Activated CD4-positive, alpha-beta T cell treated with anti-CD3 and anti-CD28 coated beads, Interleukin-2, amount 50 U/mL, for 1 hour (primary cell): Measurements from ENCODE around the gene MZT1.
"Not testable (repeated sequence)": the region's sequence is repeated elsewhere in the genome, so short reads cannot be mapped to it uniquely, and the experiment has no call there.

Experiments
- DNase-seq: peaks from one replicate; pipeline ENCODE4 v3.0.0-alpha.2; 2020

MZT1 gene, protein sequence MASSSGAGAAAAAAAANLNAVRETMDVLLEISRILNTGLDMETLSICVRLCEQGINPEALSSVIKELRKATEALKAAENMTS

DNA sequence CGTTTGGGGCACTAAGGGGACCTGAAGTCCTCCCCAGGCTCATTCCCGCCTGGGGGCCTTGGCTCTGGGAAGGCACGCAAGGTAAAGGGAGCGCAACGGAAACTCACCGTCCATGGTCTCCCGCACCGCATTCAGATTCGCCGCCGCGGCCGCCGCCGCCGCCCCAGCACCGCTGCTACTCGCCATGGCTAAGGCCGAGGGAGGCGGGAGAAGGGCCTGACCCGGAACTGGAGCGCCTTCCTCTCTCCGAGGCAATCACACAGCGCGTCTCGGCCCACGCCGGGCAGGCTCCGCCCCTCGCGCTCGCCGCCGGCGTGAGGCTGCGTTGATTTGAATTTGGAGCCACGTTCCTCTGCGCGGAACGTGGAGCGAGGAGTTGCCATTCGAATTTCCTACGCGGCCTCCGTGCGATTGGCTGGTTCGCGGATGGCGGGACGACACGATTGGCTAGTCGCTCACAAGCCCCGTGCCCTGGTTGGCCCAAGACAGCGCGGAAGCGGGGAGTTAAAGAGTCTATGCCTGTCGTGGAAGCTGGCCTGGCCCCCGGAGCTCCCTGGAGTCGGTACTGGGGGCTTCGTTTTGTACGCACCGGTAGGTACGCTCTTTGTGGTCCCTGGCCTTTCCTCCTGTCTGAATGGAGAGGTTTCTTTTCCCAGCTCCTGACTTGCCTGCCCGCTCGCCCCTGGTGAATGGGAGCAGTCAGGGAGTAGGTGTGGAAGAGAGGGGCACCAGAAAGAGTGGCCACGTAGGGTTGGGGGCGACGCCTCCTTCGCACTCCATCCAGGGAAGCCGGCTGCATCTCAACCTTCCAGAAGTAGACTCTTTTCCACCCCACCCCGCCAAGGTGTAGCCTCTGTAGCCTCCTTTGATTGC lies at the start of gene MZT1, which contains the start of gene BORA:
Gene MZT1, minus strand, starts transcription at position 213 of the 873 bp plus-strand sequence. Its CDS starts 27 bp downstream, at position 186.
Gene BORA, plus strand, starts transcription at position 507 of the 873 bp plus-strand sequence. CDS start 1,018 bp downstream, outside the sequence.
- DNase-seq: peak; percentile 93

DNA sequence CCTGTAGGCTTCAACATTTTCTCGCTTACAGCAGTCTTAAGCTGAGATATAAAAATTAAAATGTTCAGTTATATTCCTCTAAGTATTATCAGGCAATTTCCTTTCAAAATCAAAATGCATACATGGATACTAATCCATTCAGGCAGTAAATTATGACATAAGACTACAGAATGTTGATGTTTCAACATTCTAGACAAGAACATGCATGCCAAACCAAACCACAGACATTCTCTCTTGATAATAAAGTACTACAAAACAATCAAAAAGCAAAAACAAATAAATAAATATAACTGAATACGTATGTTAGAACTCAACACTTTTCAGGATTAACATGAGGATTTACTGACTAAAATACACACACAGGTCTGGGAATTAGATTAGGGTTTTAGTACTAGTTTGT lies 46.6 kb upstream of the MZT1 start:
- no peak for DNase-seq

DNA sequence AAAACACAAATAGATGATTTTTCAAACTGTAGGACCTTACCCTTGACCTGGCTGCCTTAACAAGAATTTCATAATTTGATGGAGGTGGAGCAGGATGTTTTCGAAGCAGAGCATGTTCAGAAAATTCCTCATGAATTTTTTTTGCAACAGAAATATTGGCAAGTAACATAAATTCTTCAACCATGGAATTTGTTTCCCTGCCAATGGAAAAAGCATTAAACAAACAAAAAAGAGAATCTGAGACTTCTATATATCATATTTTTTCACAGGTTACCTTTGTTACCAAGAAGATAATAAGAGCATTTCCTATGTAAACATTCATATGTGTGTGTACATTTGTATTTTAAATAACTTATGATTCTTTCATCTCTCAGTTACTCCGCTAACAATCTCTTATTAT lies 36.0 kb upstream of the MZT1 start:
- DNase-seq: no peak

DNA sequence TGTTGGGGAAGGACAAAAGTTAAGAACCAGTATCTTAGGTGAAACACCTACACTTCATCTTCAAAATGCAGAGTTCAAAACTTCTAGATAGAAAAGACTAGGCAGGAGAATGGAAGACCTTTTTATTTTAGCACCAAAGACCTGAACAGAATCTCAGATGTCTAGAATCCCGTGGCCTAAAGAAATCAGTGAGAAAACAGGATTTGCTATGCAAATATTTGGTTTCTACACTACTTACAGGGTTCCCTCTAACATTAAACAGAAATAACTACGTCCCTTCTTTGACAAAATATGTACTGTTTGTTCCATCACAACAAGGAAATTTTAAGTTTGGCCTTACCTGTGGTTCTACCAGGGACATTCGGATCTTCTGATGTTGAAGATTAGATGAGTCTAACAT lies 32.8 kb upstream of the MZT1 start:
- DNase-seq: no peak

DNA sequence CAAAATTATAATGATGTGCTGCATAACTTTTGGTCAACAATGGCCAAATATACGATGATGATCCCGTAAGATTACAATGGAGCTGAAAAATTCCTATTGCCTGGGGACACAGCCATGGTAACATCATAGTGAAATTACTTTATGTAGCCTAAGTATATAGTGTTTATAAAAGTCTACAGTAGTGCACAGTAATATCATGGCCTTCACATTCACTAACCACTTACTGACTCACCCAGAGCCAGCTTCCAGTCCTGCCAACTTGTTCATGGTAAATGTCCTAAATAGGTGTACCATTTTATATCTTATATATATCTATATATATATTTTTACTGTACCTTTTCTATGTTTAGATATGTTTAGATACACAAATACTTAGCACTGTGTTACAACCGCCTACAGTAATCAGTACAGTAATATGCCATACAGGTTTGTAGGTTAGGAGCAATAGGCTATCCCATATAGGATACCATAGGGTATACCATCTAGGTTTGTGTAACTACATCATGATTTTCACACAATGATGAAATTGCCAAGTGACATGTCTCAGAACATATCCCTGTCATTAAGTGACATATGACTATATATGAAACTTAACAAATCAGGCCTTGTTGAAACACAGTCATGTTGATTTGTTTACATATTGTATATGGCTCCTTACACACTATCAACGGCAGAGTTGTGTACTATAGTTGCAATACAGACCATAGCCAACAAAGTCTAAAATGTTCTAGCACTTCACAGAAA lies 30.5 kb upstream of the MZT1 start:
- DNase-seq: no peak

DNA sequence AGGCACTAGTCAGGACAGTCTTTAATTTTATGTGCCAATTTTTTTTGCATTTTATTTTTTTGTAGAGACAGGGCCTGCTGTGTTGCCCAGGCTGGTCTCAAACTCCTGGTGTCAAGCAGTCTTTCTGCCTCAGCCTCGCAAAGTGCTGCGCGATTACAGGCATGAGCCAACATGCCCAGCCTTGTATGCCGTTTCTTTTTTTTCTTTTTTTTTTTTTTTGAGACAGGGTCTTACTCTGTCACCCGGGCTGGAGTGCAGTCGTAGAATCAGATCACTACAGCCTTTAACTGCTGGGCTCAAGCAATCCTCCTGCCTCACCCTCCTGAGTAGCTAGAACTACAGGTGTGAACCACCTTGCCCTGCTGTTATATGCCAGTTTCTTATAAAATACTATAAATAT lies 26.7 kb upstream of the MZT1 start:
- no peak for DNase-seq

DNA sequence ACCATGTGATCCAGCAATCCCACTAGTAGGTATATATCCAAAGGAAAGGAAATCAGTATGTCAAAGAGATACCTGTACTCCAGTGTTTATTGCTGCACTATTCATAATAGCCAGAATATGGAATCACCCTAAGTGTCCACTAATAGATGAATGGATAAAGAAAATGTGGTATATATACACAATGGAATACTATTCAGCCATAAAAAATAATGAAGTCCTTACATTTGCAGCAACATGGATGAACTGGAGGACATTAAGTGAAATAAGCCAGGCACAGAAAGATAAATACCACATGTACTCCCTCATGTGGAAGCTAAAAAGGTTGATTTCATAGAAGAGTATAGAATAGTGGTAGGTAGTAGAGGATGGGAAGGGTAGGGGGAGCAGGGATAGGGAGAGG lies 23.8 kb upstream of the MZT1 start:
- no peak for DNase-seq

DNA sequence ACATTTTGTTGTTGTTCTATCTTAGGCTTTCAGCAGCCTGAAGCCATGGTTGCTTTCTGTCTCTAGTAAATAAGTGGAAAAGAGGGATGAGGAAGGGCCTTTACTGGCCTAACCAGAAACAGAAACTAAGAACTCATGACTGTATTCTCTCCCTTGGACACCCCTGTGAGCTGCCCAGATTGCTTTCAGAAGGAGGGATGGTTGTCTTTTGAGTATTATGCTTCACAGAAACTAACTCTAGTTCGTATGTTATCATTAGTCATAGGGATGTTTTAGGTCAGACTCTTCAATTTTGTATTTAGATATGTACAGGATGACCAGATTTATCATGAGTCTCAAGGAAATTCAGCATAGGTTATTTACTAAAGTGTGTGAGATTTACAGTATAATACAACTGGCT lies 17.8 kb upstream of the MZT1 start:
- no peak for DNase-seq

DNA sequence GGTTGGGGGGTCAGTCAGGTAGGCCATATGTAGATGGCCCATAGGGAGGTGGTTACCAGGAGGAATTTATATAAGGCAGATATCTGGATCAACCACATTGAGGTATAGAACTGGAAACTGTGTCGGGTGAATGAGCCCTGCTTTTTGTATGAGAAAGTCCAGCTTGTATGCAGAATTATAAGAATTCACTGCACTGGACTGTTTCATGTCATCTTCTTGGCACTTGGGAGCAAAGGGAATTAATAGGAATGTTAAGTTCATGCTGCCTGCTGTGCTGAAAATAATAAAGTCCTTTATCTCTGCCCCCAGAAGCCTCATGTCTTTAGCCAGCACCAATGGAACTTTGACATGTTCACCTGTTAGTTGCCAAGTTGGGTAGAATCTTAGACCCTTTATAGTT lies 12.6 kb upstream of the MZT1 start:
- DNase-seq: no peak

DNA sequence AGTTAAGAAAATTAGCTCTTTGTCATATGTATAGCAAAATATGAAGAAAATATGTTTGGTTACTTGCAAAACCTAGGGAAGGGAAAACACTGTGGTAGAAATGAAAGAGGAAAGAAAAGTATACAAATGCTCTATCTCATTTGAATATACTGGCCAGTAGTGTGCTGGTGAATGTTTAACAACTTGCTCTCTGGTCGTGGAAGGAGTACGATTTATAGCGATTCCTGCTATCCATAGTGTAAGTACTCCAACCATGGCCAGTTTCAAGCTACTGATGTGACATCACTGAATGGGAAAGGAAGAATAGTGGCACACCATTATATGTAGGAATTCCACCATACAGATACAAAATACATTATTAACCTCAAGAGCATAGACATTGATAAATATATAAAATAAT lies 9.6 kb upstream of the MZT1 start:
- DNase-seq: no peak

DNA sequence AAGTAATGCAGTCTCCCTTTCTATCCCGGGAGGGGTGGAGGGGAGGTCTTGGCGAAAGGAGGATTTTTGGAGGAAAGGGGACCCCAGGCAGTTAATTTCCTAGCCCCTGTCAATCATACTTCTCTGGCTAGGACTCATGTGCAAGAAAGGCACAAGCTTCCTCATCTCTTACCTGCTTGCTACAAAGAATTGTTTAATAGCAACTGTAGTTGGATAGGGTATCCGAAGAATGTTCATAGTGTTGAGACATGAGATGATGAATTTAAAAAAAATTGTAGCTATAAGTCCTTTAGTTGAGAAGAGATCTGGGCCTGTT lies 819 bp upstream of the MZT1 start:
- no peak for DNase-seq

DNA sequence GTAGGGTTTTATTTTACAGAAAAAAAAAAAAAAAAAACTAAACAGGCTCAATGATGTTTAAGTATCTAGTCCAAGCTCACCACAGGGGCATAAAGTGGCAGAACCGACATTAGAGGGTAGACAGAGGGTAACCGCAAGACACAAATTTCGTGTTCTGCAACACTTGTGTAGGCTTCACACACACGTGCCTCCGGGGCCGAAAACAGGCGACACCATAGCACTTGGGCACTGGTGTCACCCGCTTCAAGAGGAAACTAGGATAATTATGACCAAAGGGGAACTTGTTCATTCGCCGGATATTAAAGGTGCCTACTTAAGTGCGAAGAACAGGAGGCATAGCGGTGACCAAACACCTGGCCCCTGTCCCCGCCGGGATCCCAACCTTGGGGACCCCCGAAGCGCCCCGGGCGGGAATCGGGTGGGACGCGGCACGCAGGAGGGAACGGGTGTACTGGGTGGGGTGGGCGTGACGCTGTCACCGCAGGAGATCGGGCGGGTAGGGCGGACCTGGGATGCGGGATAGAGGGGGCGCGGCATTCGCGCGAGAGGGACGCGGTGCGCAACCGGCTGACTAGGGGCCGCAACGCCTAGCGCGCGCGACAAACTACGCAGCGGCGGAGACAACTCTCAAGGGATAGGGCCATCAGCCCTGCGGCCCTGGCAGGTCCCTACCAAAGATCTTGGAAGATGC lies 558 bp downstream of the MZT1 start:
- peak; percentile 19 for DNase-seq

DNA sequence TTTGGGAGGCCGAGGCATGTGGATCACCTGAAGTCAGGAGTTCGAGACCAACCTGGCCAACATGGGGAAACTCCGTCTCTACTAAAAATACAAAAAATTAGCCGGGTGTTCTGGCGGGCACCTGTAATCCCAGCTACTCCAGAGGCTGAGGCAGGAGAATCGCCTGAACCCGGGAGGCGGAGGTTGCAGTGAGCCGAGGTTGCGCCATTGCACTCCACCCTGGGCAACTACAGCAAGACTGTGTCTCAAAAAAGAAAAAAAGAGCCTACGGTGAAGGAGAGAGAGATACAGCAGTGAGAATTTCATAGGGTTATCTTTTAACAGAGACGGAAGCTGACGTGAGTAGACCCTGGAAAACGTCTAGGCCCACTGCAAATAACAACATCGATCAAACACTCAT lies 1.2 kb downstream of the MZT1 start:
- DNase-seq: not testable (repeated sequence)

DNA sequence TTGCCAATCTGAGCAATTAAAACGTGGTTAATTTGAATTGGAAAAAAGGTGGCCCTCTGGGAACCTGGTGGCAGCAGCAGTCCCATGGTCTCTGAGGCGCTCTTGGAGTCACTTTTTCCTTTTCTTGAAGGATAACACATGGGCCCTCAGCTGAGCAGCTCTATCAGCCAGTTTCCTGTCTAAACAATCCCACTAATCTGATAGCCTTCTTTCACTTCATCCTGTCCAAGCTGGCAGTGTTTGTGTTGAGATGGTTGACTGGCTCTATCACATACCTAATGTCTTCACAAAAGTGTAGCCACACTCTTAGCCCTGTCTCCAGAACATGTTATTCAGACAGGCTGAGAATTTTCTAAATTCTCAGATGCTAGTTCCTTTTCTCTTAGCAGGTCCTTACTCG lies 10.7 kb downstream of the MZT1 start:
- no peak for DNase-seq

DNA sequence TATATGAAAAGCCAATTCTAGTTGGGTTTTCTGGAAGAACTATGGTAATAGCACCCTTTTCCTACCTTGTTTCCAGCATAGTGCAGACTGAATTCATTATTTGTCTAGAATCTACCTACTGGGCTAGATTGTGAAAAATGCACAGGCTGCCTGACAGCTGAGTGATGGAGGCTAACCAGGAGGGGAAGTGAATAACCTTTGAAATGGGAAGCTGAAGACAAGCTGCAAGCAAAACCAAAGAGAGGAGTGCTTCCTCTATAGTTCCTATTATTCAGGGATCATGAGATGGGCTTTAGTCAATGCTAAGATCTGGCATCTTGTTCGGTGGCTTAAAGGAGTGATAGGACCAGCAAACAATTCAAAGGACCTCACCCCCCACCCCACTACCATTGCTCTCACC lies 26.9 kb downstream of the MZT1 start:
- no peak for DNase-seq

DNA sequence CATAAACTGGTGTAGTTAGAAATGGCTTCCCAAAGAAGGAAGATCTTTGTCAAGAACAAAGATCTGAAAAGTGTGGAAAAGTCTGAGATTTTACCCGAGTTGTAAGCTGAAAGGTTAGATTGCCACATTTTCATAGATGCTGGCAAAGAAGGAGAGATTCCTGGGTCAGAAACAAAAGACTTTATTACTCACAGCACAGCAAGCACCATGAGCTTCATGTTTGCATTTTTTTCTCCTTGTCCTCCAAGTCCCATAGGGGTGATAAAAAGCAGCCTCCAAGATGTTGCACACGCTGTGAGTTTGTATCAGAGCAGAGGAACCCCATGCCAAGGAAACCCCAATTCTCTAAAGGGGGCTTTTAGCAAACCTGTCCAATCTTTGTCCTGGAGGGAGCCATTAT lies 29.3 kb downstream of the MZT1 start:
- no peak for DNase-seq

DNA sequence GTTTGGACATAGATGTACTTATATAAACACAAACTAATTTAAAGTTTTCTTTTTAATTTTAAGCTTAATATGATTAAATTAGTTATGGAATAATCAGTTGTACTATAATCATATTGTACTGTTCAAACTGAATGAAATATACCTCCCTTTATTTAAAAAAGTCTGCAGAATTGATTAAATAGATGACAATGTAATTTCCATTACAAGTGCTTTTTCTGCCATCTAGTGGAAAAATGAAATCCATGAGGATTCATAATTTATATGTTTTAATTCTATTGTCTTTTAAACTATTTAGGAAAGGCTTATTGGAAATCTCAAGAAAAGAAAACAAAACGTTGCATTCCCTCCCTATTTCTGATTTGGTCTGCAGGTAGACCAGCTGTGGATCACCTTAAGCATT lies 30.9 kb downstream of the MZT1 start:
- DNase-seq: no peak

DNA sequence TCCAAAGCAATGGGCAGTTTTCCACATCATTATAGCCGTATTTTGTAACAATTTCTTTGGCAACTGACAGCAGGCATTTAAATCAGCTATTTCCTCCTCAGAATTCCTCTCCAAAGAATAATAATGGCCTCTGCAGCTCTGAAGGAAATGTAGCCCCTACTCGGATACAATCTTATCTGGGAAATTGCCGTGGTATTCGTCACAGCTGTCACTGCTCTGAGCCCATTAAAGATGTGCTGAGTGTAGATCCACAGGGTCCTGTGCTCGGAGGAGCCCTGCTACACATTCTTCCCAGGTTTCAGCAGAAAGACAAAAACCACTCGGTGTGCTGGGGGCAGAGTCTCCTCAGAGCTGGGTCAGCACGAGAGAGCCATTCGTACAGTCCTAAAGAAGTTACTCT lies 33.1 kb downstream of the MZT1 start:
- DNase-seq: no peak

DNA sequence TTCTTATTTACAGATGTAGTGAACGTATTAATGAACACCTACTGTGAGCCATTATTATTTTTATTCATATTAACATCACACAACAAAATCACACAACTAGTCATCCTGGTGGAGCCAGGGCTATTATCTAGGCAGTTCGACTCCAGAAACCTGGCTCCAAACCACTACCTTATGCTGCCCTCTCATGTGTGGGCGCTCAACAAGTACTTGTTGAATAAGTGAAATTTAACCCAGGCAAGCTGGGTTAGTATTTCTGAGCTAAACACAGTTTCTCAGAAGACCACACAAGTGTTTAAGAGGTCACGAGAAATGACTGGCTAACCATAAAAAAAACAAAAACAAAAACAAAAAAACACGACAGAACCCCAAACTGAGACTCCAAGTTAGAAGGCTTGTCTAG lies 33.6 kb downstream of the MZT1 start:
- no peak for DNase-seq

DNA sequence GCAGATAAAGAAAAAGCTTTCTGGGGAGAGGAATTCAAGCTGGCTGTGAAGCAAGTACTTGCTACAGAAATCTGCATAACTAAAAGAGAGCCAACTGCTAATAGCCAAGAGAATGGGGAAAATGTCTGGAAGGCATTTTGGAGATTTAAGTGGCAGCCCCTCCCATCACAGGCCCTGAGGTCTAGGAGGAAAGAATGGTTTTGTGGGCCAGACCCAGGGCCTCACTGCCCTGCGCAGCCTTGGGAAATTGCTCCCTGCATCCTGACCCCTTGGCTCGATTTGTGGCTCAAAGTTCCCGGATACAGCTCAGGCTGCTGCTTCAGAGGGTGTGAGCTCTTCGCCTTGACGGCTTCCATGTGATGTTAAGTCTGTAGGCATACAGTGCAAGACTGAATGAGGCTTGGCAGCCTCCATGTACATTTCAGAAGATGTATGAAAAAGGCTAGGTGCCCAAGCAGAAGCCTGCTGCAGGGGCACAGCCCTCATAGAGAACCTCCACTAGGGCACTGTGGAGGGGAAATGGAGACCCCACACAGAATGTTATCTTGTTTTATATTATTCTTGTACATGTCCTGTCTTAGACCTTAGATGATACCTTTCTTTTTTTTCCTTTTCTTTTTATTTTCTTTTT lies 34.4 kb downstream of the MZT1 start:
- no peak for DNase-seq

DNA sequence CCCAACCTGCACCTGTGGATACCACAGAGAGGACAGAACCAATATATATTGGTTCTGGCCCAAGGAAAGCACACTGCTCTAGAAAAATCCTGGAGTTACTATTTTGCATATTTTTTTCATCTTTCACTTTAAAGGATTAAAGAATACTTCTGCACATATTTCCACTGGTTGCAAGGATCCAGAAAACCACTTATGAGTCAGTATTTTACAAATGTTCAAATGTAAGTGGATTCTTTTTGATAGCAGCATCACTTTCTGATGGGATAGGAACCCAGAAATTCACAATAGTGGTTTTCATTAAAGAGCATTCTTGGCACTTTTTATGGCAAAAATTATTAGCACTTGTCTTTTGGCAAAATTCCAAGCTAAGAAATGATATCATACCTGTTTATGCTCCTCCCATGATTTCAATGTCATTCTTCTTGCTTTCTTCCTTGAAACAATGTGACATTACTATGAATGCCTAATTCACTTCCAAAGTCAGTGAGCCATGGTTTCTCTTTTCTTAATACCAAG lies 38.2 kb downstream of the MZT1 start:
- DNase-seq: no peak

DNA sequence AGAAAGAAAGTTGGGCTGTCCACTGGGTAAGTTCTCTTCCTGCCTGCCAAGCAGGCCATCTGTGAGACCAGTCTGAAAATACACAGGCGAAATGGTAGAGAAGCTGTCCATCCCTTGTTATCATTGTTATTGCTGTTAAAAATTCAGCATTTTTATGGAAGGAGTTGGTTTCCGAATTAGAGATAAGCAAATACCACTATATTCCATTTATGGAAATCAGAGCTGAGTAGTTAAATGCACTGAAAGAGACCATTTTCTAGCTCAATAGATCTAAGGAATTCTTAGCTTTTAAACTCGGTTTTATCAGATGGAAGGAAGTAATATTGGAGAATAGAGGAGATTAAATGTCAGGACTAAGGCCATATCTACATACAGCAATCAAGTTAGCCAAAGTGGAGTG lies 40.7 kb downstream of the MZT1 start:
- no peak for DNase-seq

DNA sequence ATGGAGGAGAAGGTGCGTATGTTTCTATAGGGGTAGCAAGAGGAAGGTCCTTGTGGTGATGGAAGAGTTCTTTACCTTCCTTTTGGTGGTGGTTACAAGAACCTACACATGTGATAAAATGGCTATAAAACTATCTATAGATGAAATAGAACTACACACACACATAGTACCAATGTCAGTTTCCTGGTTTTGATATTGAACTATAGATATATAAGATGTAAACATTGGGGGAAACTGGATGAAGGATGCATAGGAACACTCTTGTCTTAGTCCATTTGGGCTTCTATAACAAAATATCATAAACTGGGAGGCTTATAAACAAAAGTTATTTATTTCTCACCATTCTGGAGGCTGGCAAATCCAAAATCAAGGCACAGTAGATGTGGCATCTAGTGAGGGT lies 47.1 kb downstream of the MZT1 start:
- DNase-seq: no peak
